ENCODE results near the gene NMNAT3.

Gene NMNAT3

GRCh38 chr3:139518306-139518705, 159.5 kb downstream of the NMNAT3 start:
- no peak for DNase-seq

- no peak for DNase-seq
Observed at GRCh38 chr3:139517321-139518065, 160.3 kb downstream of the NMNAT3 start.

GRCh38 chr3:139514741-139515140, 163.0 kb downstream of the NMNAT3 start:
- DNase-seq, result no peak
